Liver (tissue), 3 donors: ENCODE data around the gene TIAM2.

Experiments
- JUND ChIP-seq, 2 donors: IDR thresholded peaks; 2 replicates each; pipeline ENCODE4 v1.6.1; 2016; ENCODE audit warnings: antibody characterized with exemption in 2 of 2
- RAD21 ChIP-seq, 2 donors: IDR thresholded peaks; 2 replicates each; pipeline ENCODE4 v1.6.1; 2016; ENCODE audit warnings: antibody characterized with exemption in 2 of 2, mild to moderate bottlenecking in 2 of 2
- TAF1 ChIP-seq: conservative IDR thresholded peaks from 2 replicates; pipeline ENCODE4 v1.6.1; 2016; ENCODE audit warnings: antibody characterized with exemption, mild to moderate bottlenecking
- YY1 ChIP-seq: IDR thresholded peaks from 2 replicates; pipeline ENCODE4 v1.6.1; 2016; ENCODE audit warnings: antibody characterized with exemption, mild to moderate bottlenecking
- TF ChIP-seq, protein P1 (sequence below): fragments of 150-350 bp; IDR thresholded peaks from 2 replicates; pipeline ENCODE4 v1.5.1; 2017; ENCODE audit warnings: improper control_type of control experiment, low read depth, low read length; ENCODE audit not compliant: missing input control
- TF ChIP-seq, protein P2 (sequence below): IDR thresholded peaks from 2 replicates; pipeline ENCODE4 v1.6.1; 2016; ENCODE audit warnings: antibody characterized with exemption, mild to moderate bottlenecking
- TF ChIP-seq, protein P3 (sequence below): IDR thresholded peaks from 2 replicates; pipeline ENCODE4 v1.6.1; 2016; ENCODE audit warnings: antibody characterized with exemption
- donor health status: healthy.
- donor health status: healthy.

DNA sequence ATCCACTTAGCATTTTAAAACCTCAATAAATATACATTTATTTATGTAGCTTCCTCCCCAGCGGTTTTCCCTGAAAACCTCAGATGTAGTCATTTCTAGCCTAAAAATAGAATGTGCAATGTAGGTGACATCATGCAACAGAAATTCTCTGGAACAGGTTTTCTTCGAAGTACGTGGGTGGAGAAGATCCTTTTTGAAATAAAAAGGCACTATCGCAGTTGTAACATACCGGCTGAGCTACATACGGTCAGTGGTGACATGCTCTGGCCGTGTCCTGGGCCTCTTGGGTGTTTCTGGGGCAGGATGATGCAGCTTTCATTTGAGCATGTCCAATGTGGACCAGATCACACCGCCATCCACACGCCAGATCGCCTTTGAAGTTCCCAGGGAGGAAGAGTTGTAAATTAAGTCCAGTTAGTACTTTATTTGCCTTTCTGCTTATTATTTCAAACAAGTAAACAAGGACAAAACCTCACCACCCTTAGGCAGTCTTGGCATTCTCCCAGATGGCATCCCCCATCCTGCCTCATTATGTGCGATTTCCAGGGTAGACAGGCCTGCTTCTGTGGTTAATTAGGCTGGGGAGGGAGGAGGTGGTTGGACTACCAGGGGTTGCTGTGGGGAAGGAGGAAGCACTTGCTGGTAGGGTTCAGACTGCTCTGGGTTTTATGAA, 159.2 kb downstream of the TIAM2 start:
- TF ChIP-seq, protein P1, sequence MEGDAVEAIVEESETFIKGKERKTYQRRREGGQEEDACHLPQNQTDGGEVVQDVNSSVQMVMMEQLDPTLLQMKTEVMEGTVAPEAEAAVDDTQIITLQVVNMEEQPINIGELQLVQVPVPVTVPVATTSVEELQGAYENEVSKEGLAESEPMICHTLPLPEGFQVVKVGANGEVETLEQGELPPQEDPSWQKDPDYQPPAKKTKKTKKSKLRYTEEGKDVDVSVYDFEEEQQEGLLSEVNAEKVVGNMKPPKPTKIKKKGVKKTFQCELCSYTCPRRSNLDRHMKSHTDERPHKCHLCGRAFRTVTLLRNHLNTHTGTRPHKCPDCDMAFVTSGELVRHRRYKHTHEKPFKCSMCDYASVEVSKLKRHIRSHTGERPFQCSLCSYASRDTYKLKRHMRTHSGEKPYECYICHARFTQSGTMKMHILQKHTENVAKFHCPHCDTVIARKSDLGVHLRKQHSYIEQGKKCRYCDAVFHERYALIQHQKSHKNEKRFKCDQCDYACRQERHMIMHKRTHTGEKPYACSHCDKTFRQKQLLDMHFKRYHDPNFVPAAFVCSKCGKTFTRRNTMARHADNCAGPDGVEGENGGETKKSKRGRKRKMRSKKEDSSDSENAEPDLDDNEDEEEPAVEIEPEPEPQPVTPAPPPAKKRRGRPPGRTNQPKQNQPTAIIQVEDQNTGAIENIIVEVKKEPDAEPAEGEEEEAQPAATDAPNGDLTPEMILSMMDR, result no peak
- TF ChIP-seq YY1 (no peak), RAD21 (IDR thresholded peaks at IDR 0.05) (no peak), TAF1 (no peak), JUND (IDR thresholded peaks at IDR 0.05) (no peak)
- TF ChIP-seq, protein P2, sequence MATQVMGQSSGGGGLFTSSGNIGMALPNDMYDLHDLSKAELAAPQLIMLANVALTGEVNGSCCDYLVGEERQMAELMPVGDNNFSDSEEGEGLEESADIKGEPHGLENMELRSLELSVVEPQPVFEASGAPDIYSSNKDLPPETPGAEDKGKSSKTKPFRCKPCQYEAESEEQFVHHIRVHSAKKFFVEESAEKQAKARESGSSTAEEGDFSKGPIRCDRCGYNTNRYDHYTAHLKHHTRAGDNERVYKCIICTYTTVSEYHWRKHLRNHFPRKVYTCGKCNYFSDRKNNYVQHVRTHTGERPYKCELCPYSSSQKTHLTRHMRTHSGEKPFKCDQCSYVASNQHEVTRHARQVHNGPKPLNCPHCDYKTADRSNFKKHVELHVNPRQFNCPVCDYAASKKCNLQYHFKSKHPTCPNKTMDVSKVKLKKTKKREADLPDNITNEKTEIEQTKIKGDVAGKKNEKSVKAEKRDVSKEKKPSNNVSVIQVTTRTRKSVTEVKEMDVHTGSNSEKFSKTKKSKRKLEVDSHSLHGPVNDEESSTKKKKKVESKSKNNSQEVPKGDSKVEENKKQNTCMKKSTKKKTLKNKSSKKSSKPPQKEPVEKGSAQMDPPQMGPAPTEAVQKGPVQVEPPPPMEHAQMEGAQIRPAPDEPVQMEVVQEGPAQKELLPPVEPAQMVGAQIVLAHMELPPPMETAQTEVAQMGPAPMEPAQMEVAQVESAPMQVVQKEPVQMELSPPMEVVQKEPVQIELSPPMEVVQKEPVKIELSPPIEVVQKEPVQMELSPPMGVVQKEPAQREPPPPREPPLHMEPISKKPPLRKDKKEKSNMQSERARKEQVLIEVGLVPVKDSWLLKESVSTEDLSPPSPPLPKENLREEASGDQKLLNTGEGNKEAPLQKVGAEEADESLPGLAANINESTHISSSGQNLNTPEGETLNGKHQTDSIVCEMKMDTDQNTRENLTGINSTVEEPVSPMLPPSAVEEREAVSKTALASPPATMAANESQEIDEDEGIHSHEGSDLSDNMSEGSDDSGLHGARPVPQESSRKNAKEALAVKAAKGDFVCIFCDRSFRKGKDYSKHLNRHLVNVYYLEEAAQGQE, result no peak
- TF ChIP-seq, protein P3, sequence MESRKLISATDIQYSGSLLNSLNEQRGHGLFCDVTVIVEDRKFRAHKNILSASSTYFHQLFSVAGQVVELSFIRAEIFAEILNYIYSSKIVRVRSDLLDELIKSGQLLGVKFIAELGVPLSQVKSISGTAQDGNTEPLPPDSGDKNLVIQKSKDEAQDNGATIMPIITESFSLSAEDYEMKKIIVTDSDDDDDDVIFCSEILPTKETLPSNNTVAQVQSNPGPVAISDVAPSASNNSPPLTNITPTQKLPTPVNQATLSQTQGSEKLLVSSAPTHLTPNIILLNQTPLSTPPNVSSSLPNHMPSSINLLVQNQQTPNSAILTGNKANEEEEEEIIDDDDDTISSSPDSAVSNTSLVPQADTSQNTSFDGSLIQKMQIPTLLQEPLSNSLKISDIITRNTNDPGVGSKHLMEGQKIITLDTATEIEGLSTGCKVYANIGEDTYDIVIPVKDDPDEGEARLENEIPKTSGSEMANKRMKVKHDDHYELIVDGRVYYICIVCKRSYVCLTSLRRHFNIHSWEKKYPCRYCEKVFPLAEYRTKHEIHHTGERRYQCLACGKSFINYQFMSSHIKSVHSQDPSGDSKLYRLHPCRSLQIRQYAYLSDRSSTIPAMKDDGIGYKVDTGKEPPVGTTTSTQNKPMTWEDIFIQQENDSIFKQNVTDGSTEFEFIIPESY, result no peak
